ENCODE measurements around the gene TEP1. TPM values are rescaled to one million over a fixed set of nuclear protein-coding genes. Genes with fewer than 3 reads are reported as not detected.

TEP1 gene
- polyA plus RNA-seq, 3 donors: 17.7 to 22.1 (median 19.9) TPM

DNA sequence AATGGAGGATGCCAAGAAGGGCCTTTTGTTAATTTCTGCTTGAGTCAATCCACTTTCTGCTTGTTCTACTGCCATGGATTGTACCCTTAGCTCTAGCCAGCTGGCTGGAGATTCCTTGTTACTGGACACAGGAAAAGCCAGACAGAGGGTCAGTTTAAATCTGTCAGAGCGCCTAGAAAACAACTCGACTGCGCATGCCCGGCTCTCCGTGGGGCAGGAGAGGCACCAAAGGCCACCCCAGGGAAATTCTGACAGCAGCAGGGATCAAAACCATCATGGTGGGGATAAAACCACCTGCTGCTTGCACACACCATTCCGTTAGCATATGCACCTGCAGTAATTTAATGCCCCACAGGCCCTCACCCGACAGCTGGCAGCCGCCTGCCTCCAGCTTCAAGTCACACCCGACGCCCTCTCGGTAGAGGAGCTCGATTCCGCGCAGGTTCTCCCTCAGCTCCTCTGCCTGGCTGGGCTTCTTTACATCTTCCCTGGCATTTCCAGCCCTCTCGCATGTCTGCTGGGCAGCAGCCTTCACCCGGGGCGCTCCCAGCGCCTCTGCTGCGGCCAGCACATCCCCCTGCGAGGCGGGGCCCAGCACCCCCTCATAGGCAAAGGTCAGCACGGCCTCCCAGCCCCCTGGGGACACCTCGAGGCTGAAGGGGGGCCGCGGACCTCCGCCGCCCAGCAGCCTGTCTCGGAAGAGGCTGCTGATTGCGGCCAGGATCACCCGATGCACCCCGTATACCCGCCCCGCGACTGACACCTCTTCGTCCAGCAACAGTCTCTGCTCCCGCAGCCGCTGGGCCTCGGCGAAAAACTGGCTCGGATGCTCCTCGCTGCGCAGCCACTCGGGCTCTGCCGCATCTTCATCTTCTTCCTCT, 21.6 kb upstream of the TEP1 start:
- no peak for DNase-seq

DNA sequence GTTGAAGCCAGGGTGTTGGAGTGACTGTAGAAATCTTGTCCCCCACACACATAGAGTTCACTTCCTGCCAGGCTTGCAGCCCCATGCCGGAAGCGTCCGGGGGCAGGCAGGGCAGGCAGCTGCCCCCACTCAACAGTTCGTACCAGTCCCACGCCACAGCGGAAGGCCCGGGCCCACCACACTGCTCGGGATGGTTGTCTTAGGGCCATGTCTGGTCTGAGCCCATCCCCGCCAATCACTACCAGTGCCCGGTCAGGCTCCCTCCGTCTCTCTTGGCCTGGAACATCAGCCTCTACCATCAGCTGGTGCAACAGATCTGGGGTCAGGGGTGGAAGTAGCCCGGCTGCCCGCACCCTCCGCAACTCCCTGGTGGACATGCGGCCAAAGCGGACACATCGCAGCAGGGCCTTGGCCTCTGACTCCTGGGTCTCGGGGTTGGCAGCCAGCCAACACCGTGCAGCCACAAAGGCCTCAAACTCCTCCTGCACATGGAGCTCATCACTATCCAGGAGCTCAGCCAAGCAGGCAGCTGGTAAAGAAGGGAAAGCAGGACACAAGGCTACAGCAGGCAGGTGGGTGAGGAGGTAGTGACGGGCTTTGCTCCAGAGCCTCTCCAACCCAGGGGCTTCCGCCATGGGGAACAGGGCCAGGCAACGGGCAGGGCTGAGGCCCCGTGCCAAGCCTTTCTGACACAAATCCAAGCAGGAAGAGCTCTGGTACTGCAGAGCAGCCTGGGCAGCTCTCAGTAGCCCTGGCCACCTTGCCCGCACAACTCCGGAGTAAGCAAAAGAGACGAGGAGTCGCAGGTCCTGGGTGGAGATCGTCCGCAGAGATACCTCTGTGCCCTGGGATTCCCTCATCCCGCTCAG, 16.7 kb upstream of the TEP1 start:
- no peak for DNase-seq

DNA sequence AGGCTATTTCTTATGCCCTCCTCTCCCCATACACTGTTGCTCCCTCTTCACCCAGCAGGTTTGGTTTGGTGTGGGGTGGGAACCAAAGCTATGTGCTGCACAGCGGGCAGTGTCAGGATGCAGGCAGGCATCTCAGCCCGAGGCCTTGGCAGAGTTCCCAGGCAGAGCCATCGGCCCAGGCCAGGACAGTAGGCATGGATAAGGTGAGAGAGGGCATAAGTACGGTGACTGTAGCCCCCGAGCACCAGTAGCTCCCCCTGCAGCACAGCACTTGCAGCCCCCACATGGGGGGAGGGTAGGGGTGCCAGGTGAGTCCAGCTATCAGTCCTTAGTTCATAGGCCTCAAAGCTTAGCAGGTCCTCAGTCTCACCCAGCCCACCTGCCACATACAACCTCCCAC, 15.5 kb upstream of the TEP1 start:
- DNase-seq: no peak

- no peak for DNase-seq
Measured at GRCh38 chr14:20428010-20428365, 14.7 kb upstream of the TEP1 start.

- DNase-seq: no peak
Measured at GRCh38 chr14:20427231-20428009, 14.1 kb upstream of the TEP1 start.

GRCh38 chr14:20424851-20425250, 11.6 kb upstream of the TEP1 start:
- DNase-seq: no peak

- no peak for DNase-seq
Measured at GRCh38 chr14:20422886-20423285, 9.6 kb upstream of the TEP1 start.

GRCh38 chr14:20421267-20421666, 8.0 kb upstream of the TEP1 start:
- DNase-seq: no peak

DNA sequence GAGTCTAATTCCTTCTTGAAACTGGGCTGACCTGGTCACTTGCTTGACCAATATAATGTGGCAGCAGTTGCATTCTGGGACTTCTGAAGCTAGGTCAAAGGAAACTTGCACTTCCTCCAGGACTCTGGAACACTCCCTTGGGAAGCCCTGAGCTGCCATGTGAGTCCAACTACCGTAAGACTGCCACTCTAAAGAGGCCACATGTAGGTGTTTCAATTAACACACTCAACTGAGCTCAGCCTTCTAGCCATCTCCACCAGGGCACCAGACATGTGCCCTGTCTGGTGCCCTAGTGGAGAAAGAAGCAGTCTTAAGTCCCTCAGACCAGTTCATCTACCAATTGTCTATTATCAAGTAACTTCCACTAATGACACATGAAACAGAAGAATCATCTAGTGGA, 6.1 kb upstream of the TEP1 start:
- DNase-seq: no peak

- no peak for DNase-seq
Measured at GRCh38 chr14:20418501-20418909, 5.2 kb upstream of the TEP1 start.

GRCh38 chr14:20417250-20418186, 4.2 kb upstream of the TEP1 start:
- no peak for DNase-seq

DNA sequence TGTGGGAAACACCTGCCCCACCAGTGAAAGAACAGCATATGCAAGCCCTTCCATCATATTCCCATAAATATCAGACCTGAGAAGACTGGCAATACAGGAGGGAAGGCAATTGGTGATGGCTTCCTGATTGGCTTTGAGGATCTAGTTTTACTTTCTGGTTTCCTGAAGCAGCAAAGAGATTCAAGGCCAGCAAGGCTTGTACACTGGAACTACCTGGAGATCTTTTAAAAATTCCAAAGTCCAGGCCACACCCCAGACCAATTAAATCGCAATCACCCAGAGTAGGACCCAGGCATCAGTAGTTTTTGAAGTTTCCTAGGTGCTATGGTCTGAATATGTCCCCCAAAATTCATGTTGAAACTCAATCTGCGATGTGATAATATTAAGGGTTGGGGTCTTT, 2.9 kb upstream of the TEP1 start:
- DNase-seq: no peak

- DNase-seq: peak; percentile 52
Measured at GRCh38 chr14:20415782-20416206, 2.5 kb upstream of the TEP1 start.

- no peak for DNase-seq
Measured at GRCh38 chr14:20413744-20414082, 412 bp upstream of the TEP1 start.

- DNase-seq: no peak
Measured at GRCh38 chr14:20412411-20412810, 890 bp downstream of the TEP1 start.

DNA sequence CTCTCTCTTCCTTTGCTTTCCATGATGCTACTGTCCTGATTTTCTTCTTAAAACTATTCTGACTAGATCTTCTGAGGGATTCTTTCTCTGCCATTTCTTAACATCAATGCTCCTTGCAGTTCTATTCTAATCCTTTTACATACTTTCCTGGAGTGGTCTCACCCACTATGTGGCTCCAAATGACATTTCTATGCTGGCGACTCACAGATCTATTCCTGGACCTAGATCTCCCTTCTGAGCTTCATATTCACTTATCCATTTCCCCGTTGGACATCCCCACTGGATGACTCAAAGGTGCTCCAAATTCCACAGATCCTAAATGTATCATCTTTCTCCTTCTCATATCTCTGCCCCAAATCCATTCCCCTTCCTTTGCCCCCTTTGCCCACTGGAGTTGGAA, 4.1 kb downstream of the TEP1 start:
- no peak for DNase-seq

DNA sequence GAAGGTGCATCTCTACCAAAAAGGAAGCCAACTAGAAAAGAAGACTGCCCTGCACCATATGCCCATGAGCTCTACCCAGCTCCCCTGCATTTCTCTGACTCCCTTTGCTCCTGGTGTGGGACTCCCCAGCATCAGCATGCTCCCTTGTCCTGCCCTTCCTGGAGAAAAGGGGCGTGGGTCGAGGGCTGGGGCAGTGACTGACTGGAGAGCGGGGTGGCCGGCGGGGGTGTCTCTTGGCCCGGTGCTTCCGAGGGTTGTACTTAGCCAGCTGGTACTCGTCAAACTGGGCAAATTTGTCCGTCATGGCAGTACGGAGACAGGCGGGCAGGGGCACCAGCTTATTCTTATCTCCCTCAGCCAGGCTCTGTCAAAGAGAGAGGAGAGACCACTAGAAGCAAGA, 9.8 kb downstream of the TEP1 start:
- no peak for DNase-seq

DNA sequence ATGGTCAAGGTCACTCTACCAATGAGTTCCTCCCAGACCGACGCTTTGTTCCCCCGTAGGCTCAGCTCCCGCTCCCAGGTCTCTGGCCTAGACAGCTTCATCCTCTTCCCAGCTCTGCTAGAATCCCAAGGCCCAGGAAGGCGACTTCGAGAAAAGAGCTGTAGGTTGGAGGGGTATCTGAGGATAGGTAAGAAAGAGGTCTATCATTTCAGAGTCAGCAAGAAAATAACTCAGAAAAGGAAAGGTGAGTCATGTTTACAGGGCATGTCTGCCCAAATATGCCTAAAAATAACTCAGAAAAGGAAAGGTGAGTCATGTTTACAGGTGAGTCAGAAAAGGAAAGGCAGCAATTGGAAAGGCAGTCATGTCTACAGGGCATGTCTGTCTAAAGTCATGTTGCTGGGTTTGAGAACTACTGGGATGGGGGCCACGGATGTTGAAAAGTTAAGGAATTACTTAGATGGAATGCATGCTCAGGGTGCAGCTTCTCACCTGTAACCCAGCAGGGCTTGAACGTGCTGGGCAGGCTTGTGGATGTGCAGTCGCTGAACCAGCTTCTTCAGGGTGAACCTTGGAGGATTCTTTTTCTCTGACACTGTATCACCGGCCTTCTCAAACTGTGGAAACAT, 12.2 kb downstream of the TEP1 start:
- DNase-seq: no peak

DNA sequence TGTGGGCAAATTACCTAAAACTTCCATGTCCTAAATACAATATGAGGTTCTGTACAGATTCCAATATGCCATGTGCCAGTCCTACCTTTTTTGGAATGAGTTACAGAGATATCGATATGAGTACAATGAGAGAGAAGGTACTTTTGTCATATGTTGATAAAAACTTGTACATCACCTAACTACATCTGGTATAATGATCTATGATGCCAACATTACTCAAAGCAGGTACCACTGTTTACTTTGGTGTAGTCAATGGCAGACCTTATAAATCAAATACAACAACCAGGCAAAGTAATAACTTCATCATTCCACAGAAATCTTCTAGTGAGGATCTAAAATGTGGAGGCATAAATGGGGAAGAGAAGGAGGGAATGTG, 12.7 kb downstream of the TEP1 start:
- no peak for DNase-seq

GRCh38 chr14:20397511-20397910, 15.8 kb downstream of the TEP1 start:
- DNase-seq: no peak

GRCh38 chr14:20391505-20391904, 21.8 kb downstream of the TEP1 start:
- no peak for DNase-seq
